Measurements from ENCODE around the gene ABCG4. TPM values are rescaled to one million over a fixed set of nuclear protein-coding genes. Genes with fewer than 3 reads are reported as not detected.

The ABCG4 gene
- total and polyA plus RNA-seq, 4 donors: 0.03 to 0.17 (median 0.05) TPM; not detected in 1

GRCh38 chr11:119188067-119188466, 39.2 kb downstream of the ABCG4 start:
- no peak for DNase-seq (ENCODE audit: low spot score)
- Histone ChIP-seq H3K4me3 (ENCODE audit: low read depth in 1 of 3, low read length in 3 of 3) (no peak overlapping the region), H3K36me3 (ENCODE audit: control insufficient read depth in 4 of 4, insufficient read depth in 3 of 4, low read depth in 1 of 4, low read length in 3 of 4) (peaks cover 0 to 9% (median 1%) of the 10 kb centered on the region in 4 donors), H3K27ac (ENCODE audit: low read depth in 1 of 2, low read length in 2 of 2) (no peak overlapping the region), H3K27me3 (ENCODE audit: control insufficient read depth in 4 of 4, insufficient read depth in 4 of 4, low read length in 3 of 4) (no peaks in the 10 kb centered on the region), H3K4me1 (ENCODE audit: control insufficient read depth in 4 of 4, insufficient read depth in 4 of 4, low read length in 3 of 4) (no peaks in the 10 kb centered on the region), H3K9me3 (ENCODE audit: control insufficient read depth in 4 of 4, low read length in 3 of 4) (no peaks in the 10 kb centered on the region), H3K9ac (ENCODE audit: low read depth in 1 of 2, low read length in 2 of 2) (no peak overlapping the region)
- no peak for TF ChIP-seq JUND (IDR thresholded peaks at IDR 0.05)
- TF ChIP-seq, protein P1, sequence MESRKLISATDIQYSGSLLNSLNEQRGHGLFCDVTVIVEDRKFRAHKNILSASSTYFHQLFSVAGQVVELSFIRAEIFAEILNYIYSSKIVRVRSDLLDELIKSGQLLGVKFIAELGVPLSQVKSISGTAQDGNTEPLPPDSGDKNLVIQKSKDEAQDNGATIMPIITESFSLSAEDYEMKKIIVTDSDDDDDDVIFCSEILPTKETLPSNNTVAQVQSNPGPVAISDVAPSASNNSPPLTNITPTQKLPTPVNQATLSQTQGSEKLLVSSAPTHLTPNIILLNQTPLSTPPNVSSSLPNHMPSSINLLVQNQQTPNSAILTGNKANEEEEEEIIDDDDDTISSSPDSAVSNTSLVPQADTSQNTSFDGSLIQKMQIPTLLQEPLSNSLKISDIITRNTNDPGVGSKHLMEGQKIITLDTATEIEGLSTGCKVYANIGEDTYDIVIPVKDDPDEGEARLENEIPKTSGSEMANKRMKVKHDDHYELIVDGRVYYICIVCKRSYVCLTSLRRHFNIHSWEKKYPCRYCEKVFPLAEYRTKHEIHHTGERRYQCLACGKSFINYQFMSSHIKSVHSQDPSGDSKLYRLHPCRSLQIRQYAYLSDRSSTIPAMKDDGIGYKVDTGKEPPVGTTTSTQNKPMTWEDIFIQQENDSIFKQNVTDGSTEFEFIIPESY (IDR thresholded peaks at IDR 0.05): no peak
- no peak for TF ChIP-seq NR2F2 (IDR thresholded peaks at IDR 0.05)
- TF ChIP-seq FOXA1 (IDR thresholded peaks at IDR 0.05): no peak
- no peak for TF ChIP-seq TAF1 (conservative IDR thresholded peaks at IDR 0.05)
- TF ChIP-seq RAD21 (IDR thresholded peaks at IDR 0.05): no peak
- 85% methylated on average over 11 of the region's 11 CpGs for WGBS

DNA sequence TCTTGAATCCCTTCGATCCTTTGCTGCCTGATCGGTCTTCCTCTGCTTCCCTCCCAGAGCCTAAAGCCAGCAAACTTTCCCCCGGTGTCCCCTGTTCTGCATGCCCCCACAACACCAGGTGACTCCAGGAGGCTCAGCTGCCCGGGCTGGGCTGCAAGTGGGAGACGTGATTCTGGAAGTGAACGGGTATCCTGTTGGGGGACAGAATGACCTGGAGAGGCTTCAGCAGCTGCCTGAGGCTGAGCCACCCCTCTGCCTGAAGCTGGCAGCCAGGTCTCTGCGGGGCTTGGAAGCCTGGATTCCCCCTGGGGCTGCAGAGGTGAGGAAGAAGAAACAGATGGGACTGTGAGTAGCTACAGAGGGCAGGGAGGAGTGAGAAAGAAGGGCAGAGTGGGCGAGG, 40.0 kb downstream of the ABCG4 start:
- Histone ChIP-seq H3K27ac (ENCODE audit: low read depth in 1 of 2, low read length in 2 of 2) (no peak overlapping the region), H3K27me3 (ENCODE audit: control insufficient read depth in 4 of 4, insufficient read depth in 4 of 4, low read length in 3 of 4) (no peaks in the 10 kb centered on the region), H3K9ac (ENCODE audit: low read depth in 1 of 2, low read length in 2 of 2) (no peak overlapping the region), H3K4me3 (ENCODE audit: low read depth in 1 of 3, low read length in 3 of 3) (no peak overlapping the region), H3K4me1 (ENCODE audit: control insufficient read depth in 4 of 4, insufficient read depth in 4 of 4, low read length in 3 of 4) (no peaks in the 10 kb centered on the region), H3K36me3 (ENCODE audit: control insufficient read depth in 4 of 4, insufficient read depth in 3 of 4, low read depth in 1 of 4, low read length in 3 of 4) (peaks cover 0 to 1% (median 0%) of the 10 kb centered on the region in 4 donors), H3K9me3 (ENCODE audit: control insufficient read depth in 4 of 4, low read length in 3 of 4) (no peaks in the 10 kb centered on the region)
- 93% methylated on average over 8 of the region's 8 CpGs for WGBS
- DNase-seq (ENCODE audit: low spot score): no peak
- TF ChIP-seq HNF4A (conservative IDR thresholded peaks at IDR 0.05) (no peak), RXRA (IDR thresholded peaks at IDR 0.05) (no peak), GABPA (IDR thresholded peaks at IDR 0.05 in 1 of 2, conservative IDR thresholded peaks at IDR 0.05 in 1 of 2) (no peak), MAX (IDR thresholded peaks at IDR 0.05) (no peak), FOXA1 (IDR thresholded peaks at IDR 0.05) (no peak), RAD21 (IDR thresholded peaks at IDR 0.05) (no peak), TAF1 (conservative IDR thresholded peaks at IDR 0.05) (no peak)
- TF ChIP-seq, protein P2, sequence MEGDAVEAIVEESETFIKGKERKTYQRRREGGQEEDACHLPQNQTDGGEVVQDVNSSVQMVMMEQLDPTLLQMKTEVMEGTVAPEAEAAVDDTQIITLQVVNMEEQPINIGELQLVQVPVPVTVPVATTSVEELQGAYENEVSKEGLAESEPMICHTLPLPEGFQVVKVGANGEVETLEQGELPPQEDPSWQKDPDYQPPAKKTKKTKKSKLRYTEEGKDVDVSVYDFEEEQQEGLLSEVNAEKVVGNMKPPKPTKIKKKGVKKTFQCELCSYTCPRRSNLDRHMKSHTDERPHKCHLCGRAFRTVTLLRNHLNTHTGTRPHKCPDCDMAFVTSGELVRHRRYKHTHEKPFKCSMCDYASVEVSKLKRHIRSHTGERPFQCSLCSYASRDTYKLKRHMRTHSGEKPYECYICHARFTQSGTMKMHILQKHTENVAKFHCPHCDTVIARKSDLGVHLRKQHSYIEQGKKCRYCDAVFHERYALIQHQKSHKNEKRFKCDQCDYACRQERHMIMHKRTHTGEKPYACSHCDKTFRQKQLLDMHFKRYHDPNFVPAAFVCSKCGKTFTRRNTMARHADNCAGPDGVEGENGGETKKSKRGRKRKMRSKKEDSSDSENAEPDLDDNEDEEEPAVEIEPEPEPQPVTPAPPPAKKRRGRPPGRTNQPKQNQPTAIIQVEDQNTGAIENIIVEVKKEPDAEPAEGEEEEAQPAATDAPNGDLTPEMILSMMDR (IDR thresholded peaks at IDR 0.05; ENCODE audit: low read depth, low read length, missing input control): no peak
- TF ChIP-seq, protein P3, sequence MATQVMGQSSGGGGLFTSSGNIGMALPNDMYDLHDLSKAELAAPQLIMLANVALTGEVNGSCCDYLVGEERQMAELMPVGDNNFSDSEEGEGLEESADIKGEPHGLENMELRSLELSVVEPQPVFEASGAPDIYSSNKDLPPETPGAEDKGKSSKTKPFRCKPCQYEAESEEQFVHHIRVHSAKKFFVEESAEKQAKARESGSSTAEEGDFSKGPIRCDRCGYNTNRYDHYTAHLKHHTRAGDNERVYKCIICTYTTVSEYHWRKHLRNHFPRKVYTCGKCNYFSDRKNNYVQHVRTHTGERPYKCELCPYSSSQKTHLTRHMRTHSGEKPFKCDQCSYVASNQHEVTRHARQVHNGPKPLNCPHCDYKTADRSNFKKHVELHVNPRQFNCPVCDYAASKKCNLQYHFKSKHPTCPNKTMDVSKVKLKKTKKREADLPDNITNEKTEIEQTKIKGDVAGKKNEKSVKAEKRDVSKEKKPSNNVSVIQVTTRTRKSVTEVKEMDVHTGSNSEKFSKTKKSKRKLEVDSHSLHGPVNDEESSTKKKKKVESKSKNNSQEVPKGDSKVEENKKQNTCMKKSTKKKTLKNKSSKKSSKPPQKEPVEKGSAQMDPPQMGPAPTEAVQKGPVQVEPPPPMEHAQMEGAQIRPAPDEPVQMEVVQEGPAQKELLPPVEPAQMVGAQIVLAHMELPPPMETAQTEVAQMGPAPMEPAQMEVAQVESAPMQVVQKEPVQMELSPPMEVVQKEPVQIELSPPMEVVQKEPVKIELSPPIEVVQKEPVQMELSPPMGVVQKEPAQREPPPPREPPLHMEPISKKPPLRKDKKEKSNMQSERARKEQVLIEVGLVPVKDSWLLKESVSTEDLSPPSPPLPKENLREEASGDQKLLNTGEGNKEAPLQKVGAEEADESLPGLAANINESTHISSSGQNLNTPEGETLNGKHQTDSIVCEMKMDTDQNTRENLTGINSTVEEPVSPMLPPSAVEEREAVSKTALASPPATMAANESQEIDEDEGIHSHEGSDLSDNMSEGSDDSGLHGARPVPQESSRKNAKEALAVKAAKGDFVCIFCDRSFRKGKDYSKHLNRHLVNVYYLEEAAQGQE (IDR thresholded peaks at IDR 0.05): no peak
